Ascending aorta (tissue), 2 donors: ENCODE measurements around the gene NBL1. TPM values are rescaled to one million over a fixed set of nuclear protein-coding genes. Genes with fewer than 3 reads are reported as not detected.

Experiments
- DNase-seq, 2 donors: peaks; one replicate each; pipeline ENCODE4 v3.0.0-alpha.2; 2019; ENCODE audit warnings: low spot score in 2 of 2
- H3K27ac ChIP-seq, 2 donors: fragments of 200-600 bp; sonication (generic); one replicate each; pipeline ENCODE4 v1.5.1; 2016 to 2017; ENCODE audit warnings: mild to moderate bottlenecking in 1 of 2
- H3K27me3 ChIP-seq: fragments of 200-600 bp; sonication (generic); one replicate; pipeline ENCODE4 v1.5.1; 2017
- H3K36me3 ChIP-seq, 2 donors: fragments of 200-600 bp; sonication (generic); one replicate each; pipeline ENCODE4 v1.5.1; 2016
- H3K4me1 ChIP-seq, 2 donors: fragments of 200-600 bp; sonication (generic); one replicate each; pipeline ENCODE4 v1.5.1; 2016 to 2017; ENCODE audit warnings: mild to moderate bottlenecking in 1 of 2
- H3K4me3 ChIP-seq, 2 donors: fragments of 200-600 bp; sonication (generic); one replicate each; pipeline ENCODE4 v1.5.1; 2016 to 2017; ENCODE audit warnings: mild to moderate bottlenecking in 1 of 2
- H3K9me3 ChIP-seq, 2 donors: fragments of 200-600 bp; sonication (generic); one replicate each; pipeline ENCODE4 v1.5.1; 2016
- intact Hi-C: fragments of 100-400 bp; cut with DNase I; formaldehyde crosslinking; loops from one replicate; pipeline ENCODE4 v1.15.1; 2023
- total RNA-seq: library from RNA; depleted of rRNA; stranded (reverse); fragments of >200 nt; gene quantifications from one replicate; pipeline ENCODE4 v1.1.0, GENCODE V29; 2016
- TF ChIP-seq, protein P1 (sequence below), 3 experiments: fragments of 200-600 bp in 2 of 3; fragments of 450-650 bp in 1 of 3; sonication (generic) in 2 of 3; IDR thresholded peaks; one replicate each; pipeline ENCODE4 v1.5.1; 2016 to 2019; ENCODE audit warnings: antibody characterized with exemption in 3 of 3, mild to moderate bottlenecking in 1 of 3, moderate library complexity in 1 of 3

The NBL1 gene
- total RNA-seq, 1 donor from 2014 or later, result 157 TPM

DNA sequence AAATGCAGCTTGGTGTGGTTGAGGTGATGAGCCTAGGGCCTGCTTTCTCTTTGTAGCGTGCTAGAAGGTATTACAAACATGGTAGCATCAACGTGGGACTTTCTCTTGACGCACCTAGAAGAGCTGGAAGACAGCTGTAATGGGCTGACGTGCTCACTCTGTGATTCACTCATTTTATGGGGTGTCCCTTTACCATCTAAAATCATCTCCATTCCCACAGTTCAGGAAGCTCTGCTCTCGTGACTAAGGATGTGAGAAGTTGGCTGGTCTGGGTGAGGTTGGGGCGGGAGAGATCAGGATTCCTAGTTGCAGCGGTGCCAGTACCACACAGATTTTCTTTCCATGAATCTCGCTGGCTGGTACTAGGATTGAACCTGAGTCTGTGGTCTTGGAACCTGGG, 24.8 kb downstream of the NBL1 start:
- intact Hi-C loops, result no loop called here
- TF ChIP-seq, protein P1, sequence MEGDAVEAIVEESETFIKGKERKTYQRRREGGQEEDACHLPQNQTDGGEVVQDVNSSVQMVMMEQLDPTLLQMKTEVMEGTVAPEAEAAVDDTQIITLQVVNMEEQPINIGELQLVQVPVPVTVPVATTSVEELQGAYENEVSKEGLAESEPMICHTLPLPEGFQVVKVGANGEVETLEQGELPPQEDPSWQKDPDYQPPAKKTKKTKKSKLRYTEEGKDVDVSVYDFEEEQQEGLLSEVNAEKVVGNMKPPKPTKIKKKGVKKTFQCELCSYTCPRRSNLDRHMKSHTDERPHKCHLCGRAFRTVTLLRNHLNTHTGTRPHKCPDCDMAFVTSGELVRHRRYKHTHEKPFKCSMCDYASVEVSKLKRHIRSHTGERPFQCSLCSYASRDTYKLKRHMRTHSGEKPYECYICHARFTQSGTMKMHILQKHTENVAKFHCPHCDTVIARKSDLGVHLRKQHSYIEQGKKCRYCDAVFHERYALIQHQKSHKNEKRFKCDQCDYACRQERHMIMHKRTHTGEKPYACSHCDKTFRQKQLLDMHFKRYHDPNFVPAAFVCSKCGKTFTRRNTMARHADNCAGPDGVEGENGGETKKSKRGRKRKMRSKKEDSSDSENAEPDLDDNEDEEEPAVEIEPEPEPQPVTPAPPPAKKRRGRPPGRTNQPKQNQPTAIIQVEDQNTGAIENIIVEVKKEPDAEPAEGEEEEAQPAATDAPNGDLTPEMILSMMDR (IDR thresholded peaks at IDR 0.05), result no peak

GRCh38 chr1:19670787-19671186, 26.7 kb downstream of the NBL1 start:
- no peak overlapping the region for H3K4me3 ChIP-seq
- no peak for DNase-seq
- no peaks in the 10 kb centered on the region for H3K4me1 ChIP-seq
- peaks cover under 1% of the 10 kb centered on the region for H3K27me3 ChIP-seq
- no peaks in the 10 kb centered on the region for H3K9me3 ChIP-seq
- no peak overlapping the region for H3K27ac ChIP-seq
- TF ChIP-seq, protein P1 (IDR thresholded peaks at IDR 0.05), result no peak
- intact Hi-C loops, result no loop called here
- H3K36me3 ChIP-seq, result no peaks in the 10 kb centered on the region

More for the DNA sequence above, 24.8 kb downstream of the NBL1 start:
- H3K9me3 ChIP-seq, result no peaks in the 10 kb centered on the region
- no peak overlapping the region for H3K27ac ChIP-seq
- peaks cover 10% of the 10 kb centered on the region for H3K27me3 ChIP-seq
- H3K4me3 ChIP-seq, result no peak overlapping the region
- peaks cover 2 to 7% of the 10 kb centered on the region in 2 donors for H3K4me1 ChIP-seq
- no peak for DNase-seq
- H3K36me3 ChIP-seq, result no peaks in the 10 kb centered on the region

DNA sequence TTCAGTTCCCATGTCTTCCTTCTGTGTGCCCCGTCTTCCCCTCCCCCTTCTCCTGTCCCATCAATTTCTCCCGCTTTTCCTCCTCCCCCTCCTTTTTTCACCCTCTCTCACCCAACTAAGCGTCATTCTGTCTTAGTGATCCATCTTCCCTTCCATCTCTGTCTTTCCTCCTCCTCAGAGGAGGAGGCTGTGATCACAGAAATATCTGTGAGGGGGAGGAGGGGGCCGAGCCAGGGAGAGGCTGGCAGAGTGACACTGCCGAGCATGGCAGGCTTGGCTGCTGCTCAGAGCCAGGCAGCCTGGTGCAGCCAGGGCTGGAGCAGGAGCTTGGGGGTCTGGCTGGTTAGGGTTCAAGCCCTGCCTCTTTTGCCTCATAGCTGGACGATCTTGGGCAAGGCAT, 28.1 kb downstream of the NBL1 start:
- Histone ChIP-seq H3K9me3 (no peaks in the 10 kb centered on the region), H3K27ac (no peak overlapping the region), H3K4me3 (no peak overlapping the region), H3K4me1 (no peaks in the 10 kb centered on the region), H3K27me3 (no peaks in the 10 kb centered on the region), H3K36me3 (no peaks in the 10 kb centered on the region)
- TF ChIP-seq, protein P1 (IDR thresholded peaks at IDR 0.05), result no peak
- no peak for DNase-seq
- intact Hi-C loops, result no loop called here

GRCh38 chr1:19675797-19676196, 31.7 kb downstream of the NBL1 start:
- no peaks in the 10 kb centered on the region for H3K9me3 ChIP-seq
- H3K4me1 ChIP-seq, result no peaks in the 10 kb centered on the region
- H3K27ac ChIP-seq, result no peak overlapping the region
- TF ChIP-seq, protein P1 (IDR thresholded peaks at IDR 0.05), result no peak
- intact Hi-C loops, result no loop called here
- H3K36me3 ChIP-seq, result no peaks in the 10 kb centered on the region
- H3K4me3 ChIP-seq, result no peak overlapping the region
- no peaks in the 10 kb centered on the region for H3K27me3 ChIP-seq
- DNase-seq, result no peak

- TF ChIP-seq, protein P1 (IDR thresholded peaks at IDR 0.05), result no peak
- no peaks in the 10 kb centered on the region for H3K27me3 ChIP-seq
- no peak overlapping the region for H3K4me3 ChIP-seq
- no peaks in the 10 kb centered on the region for H3K9me3 ChIP-seq
- no peak overlapping the region for H3K27ac ChIP-seq
- DNase-seq, result peak in 1 of 2 donors; percentile 82
- intact Hi-C loops, result no loop called here
- peaks cover 0 to under 1% of the 10 kb centered on the region in 2 donors for H3K36me3 ChIP-seq
- no peaks in the 10 kb centered on the region for H3K4me1 ChIP-seq
These were observed 32.4 kb downstream of the NBL1 start for GRCh38 chr1:19676438-19676922.

GRCh38 chr1:19678493-19678892, 34.4 kb downstream of the NBL1 start:
- intact Hi-C loops, result no loop called here
- H3K36me3 ChIP-seq, result peaks cover 18 to 19% of the 10 kb centered on the region in 2 donors
- DNase-seq, result no peak
- H3K4me1 ChIP-seq, result no peaks in the 10 kb centered on the region
- no peaks in the 10 kb centered on the region for H3K27me3 ChIP-seq
- TF ChIP-seq, protein P1 (IDR thresholded peaks at IDR 0.05), result no peak
- no peaks in the 10 kb centered on the region for H3K9me3 ChIP-seq
- no peak overlapping the region for H3K27ac ChIP-seq
- no peak overlapping the region for H3K4me3 ChIP-seq
